Calu3 (cell line): ENCODE measurements around the gene BMI1. TPM values are rescaled to one million over a fixed set of nuclear protein-coding genes. Genes with fewer than 3 reads are reported as not detected.

Experiments used
- BruUV-seq: library from RNA; stranded (reverse); fragments of 400-500 nt; replicated peaks from 2 replicates; lab custom pipeline; 2021; lab: Mats Ljungman, UMichigan
- CTCF ChIA-PET: fragments of 300-600 bp; sonication (Branson Sonifier 250); formaldehyde crosslinking; loops from one replicate; lab custom pipeline; 2022; ENCODE audit warnings: antibody characterized with exemption; lab: Charles Lee
- DNase-seq: peaks from one replicate; pipeline ENCODE4 v3.0.0; 2022
- H3K27ac Mint-ChIP-seq: one replicate; pipeline ENCODE4 v1.8.0; 2022; ENCODE audit warnings: mixed read lengths; ENCODE audit not compliant: unreplicated experiment
- H3K27me3 Mint-ChIP-seq: one replicate; pipeline ENCODE4 v1.8.0; 2022; ENCODE audit warnings: mixed read lengths; ENCODE audit not compliant: unreplicated experiment
- H3K36me3 Mint-ChIP-seq: one replicate; pipeline ENCODE4 v1.8.0; 2022; ENCODE audit warnings: mild to moderate bottlenecking, moderate library complexity, mixed read lengths; ENCODE audit not compliant: insufficient read depth, unreplicated experiment
- H3K4me1 Mint-ChIP-seq: one replicate; pipeline ENCODE4 v1.8.0; 2022; ENCODE audit warnings: mild to moderate bottlenecking, low read depth, mixed read lengths; ENCODE audit not compliant: unreplicated experiment
- H3K4me3 Mint-ChIP-seq: one replicate; pipeline ENCODE4 v1.8.0; 2022; ENCODE audit warnings: mild to moderate bottlenecking, low read depth, moderate library complexity, mixed read lengths; ENCODE audit not compliant: unreplicated experiment
- H3K9me3 Mint-ChIP-seq: one replicate; pipeline ENCODE4 v1.8.0; 2022; ENCODE audit warnings: low read depth, mixed read lengths; ENCODE audit not compliant: unreplicated experiment
- intact Hi-C: fragments of 100-400 bp; cut with micrococcal nuclease; formaldehyde crosslinking; loops from one replicate; pipeline ENCODE4 v1.10.0; 2022; ENCODE audit not compliant: unreplicated experiment
- total RNA-seq: library from RNA; stranded (reverse); gene quantifications from 2 replicates; pipeline ENCODE4 v1.2.3, GENCODE V29; 2022
- TF ChIP-seq, protein P1 (sequence below): fragments of 200-600 bp; IDR thresholded peaks from one replicate; pipeline ENCODE4 v1.8.0; 2022; ENCODE audit warnings: antibody characterized with exemption; ENCODE audit not compliant: unreplicated experiment

BMI1 gene
- total RNA-seq, 1 experiment from 2014 or later: 41.6 TPM

DNA sequence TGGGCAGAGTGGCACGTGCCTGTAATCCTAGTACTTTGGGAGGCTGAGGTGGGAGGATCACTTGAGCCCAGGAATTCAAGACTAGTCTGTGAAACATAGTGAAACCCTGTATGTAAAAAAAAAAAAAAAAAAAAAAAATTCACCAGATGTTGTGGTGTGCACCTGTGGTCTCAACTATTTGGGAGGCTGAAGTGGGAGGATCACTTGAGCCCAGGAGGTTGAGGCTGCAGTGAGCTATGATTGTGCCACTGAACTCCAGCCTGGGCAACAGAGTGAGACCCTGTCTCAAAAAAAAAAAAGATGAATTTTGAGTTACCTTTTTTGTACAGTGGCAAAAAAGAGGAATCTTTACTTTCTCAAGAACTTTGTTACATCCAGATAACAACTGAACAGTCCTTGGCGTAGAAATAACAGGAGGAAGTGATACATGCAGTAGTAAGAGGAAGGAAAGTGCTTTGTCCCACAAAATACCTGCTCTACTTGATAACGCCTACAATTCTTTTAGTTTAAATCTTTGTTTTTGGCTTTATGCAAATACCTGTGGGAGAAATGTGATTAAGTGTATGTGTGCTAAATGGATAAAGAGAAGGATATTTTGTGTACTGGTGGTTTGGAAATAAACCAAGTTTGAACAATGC is 53.7 kb downstream of the BMI1 start:
- no peaks in the 10 kb centered on the region for H3K9me3 Mint-ChIP-seq
- intact Hi-C loops: no loop called here
- CTCF ChIA-PET: interaction anchor here (0.7 kb wide), 1 partner anchor 1027 kb away, joined by 3 read pairs; no protein-coding TSS in a partner anchor
- no peak for DNase-seq
- no peak overlapping the region for H3K27ac Mint-ChIP-seq
- no peaks in the 10 kb centered on the region for H3K36me3 Mint-ChIP-seq
- TF ChIP-seq, protein P1, sequence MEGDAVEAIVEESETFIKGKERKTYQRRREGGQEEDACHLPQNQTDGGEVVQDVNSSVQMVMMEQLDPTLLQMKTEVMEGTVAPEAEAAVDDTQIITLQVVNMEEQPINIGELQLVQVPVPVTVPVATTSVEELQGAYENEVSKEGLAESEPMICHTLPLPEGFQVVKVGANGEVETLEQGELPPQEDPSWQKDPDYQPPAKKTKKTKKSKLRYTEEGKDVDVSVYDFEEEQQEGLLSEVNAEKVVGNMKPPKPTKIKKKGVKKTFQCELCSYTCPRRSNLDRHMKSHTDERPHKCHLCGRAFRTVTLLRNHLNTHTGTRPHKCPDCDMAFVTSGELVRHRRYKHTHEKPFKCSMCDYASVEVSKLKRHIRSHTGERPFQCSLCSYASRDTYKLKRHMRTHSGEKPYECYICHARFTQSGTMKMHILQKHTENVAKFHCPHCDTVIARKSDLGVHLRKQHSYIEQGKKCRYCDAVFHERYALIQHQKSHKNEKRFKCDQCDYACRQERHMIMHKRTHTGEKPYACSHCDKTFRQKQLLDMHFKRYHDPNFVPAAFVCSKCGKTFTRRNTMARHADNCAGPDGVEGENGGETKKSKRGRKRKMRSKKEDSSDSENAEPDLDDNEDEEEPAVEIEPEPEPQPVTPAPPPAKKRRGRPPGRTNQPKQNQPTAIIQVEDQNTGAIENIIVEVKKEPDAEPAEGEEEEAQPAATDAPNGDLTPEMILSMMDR: no peak
- no peaks in the 10 kb centered on the region for H3K4me1 Mint-ChIP-seq
- BruUV-seq: no TSS peak
- no peaks in the 10 kb centered on the region for H3K27me3 Mint-ChIP-seq
- no peak overlapping the region for H3K4me3 Mint-ChIP-seq

DNA sequence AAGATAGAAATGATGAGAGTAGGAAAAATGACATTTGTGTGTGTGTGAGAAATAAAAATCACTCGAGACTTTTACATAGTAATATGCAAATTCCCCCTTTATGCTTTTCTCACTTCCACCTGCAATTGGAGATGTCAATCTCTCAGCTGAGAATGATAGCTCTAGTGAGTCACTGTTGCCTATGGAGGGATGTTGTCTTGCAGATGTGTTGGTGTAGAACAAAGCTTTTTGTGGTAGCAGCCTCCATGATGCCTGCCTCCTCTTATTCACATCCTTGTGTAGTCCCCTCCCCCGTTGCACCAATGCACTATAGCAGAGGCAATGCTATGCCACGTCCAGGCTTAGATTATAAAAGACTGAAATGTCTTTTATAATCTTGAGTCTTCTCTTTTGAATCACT is 58.2 kb downstream of the BMI1 start:
- no TSS peak for BruUV-seq
- H3K4me3 Mint-ChIP-seq: no peak overlapping the region
- no peaks in the 10 kb centered on the region for H3K27me3 Mint-ChIP-seq
- TF ChIP-seq, protein P1: no peak
- CTCF ChIA-PET: no interaction called here
- H3K9me3 Mint-ChIP-seq: no peaks in the 10 kb centered on the region
- intact Hi-C loops: no loop called here
- no peaks in the 10 kb centered on the region for H3K4me1 Mint-ChIP-seq
- DNase-seq: no peak
- H3K36me3 Mint-ChIP-seq: no peaks in the 10 kb centered on the region
- no peak overlapping the region for H3K27ac Mint-ChIP-seq

Other genes with a start within 250 kb of the BMI1 start
- gene EBLN1, start 103.1 kb upstream of the BMI1 start, total RNA-seq: not detected in 2 replicates
- 28.9 and 39.5 TPM in 2 replicates for gene COMMD3, start 4.7 kb upstream of the BMI1 start, total RNA-seq
- not detected in 2 replicates for gene SPAG6, start 24.4 kb downstream of the BMI1 start, total RNA-seq